GM12874 (cell line): ENCODE data around the gene PDK2.

Source experiments
- CTCF ChIP-seq: IDR thresholded peaks from 2 replicates; pipeline ENCODE4 v1.5.1; 2011; ENCODE audit warnings: low read depth, mild to moderate bottlenecking, control low read depth, low read length, moderate library complexity; ENCODE audit not compliant: insufficient read depth

Gene PDK2

GRCh38 chr17:50152736-50153135 lies 57.6 kb downstream of the PDK2 start:
- no peak for TF ChIP-seq CTCF

- TF ChIP-seq CTCF, result no peak
These were observed 58.8 kb downstream of the PDK2 start for GRCh38 chr17:50153650-50154575.

DNA sequence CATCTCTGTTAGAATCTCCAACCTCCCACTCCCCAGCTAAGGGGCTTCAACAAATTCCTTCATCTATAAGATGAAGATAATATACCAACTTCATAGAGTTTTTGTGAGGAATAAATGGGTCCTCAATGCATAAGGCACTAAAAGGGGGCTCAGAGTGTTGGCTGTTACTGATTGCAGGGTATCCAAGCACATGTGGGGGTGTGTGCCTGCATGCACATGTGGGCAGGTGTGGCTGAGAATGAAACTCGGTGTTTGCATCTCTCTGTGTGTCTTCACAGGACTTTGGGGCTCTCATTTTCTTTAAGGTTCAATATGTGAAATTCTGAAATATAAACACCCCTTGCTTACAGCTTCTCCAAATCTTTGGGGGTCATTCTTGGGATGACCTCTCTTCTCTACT lies 59.5 kb downstream of the PDK2 start:
- no peak for TF ChIP-seq CTCF

GRCh38 chr17:50155115-50155819 lies 60.1 kb downstream of the PDK2 start:
- TF ChIP-seq CTCF, result no peak

- TF ChIP-seq CTCF, result no peak
These were observed 62.7 kb downstream of the PDK2 start for GRCh38 chr17:50157891-50158290.

GRCh38 chr17:50161023-50161910 lies 66.1 kb downstream of the PDK2 start:
- peak; percentile 96 for TF ChIP-seq CTCF
